OCI-LY1 (cell line): ENCODE data around the gene EFCAB10.
A peak's percentile ranks its signal among the peaks of the same experiment; 100 is the strongest.

ENCODE experiments used
- H2AFZ ChIP-seq: fragments of 200-600 bp; sonication (generic), shearing (Covaris generic); 2 replicates; pipeline ENCODE4 v1.6.0; 2014; ENCODE audit warnings: antibody characterized with exemption, mild to moderate bottlenecking, low read length
- H3F3A ChIP-seq: fragments of 200-600 bp; sonication (generic), shearing (Covaris generic); 2 replicates; pipeline ENCODE4 v1.6.0; 2014; ENCODE audit warnings: mild to moderate bottlenecking, antibody characterized with exemption, low read length, moderate library complexity; ENCODE audit not compliant: insufficient read depth
- H3K27ac ChIP-seq: fragments of 200-600 bp; sonication (generic); 2 replicates; pipeline ENCODE4 v1.5.1; 2014; ENCODE audit warnings: low read length, mixed run types, mild to moderate bottlenecking, low read depth; ENCODE audit not compliant: poor library complexity, severe bottlenecking
- H3K27me3 ChIP-seq: fragments of 200-600 bp; sonication (generic); 2 replicates; pipeline ENCODE4 v1.6.0; 2014; ENCODE audit warnings: antibody characterized with exemption, mild to moderate bottlenecking, low read length, moderate library complexity; ENCODE audit not compliant: insufficient read depth
- H3K36me3 ChIP-seq: fragments of 200-600 bp; sonication (generic); 2 replicates; pipeline ENCODE4 v1.6.1; 2014; ENCODE audit warnings: mild to moderate bottlenecking, antibody characterized with exemption, low read length, moderate library complexity, mixed read lengths; ENCODE audit not compliant: insufficient read depth
- H3K4me1 ChIP-seq: fragments of 200-600 bp; sonication (generic); 2 replicates; pipeline ENCODE4 v1.5.1; 2014; ENCODE audit warnings: mild to moderate bottlenecking, low read length, moderate library complexity; ENCODE audit not compliant: insufficient read depth, severe bottlenecking
- H3K4me2 ChIP-seq: fragments of 200-600 bp; sonication (generic), shearing (Covaris generic); 2 replicates; pipeline ENCODE4 v1.6.1; 2014; ENCODE audit warnings: low read length
- H3K4me3 ChIP-seq: fragments of 200-600 bp; sonication (generic); 2 replicates; pipeline ENCODE4 v1.5.1; 2014; ENCODE audit warnings: low read length, low read depth, mild to moderate bottlenecking, mixed read lengths; ENCODE audit not compliant: poor library complexity, severe bottlenecking
- H3K79me2 ChIP-seq: fragments of 200-600 bp; shearing (Covaris generic); 2 replicates; pipeline ENCODE4 v1.6.1; 2016; ENCODE audit warnings: mixed run types, low read length, mixed read lengths; ENCODE audit not compliant: insufficient read depth
- H3K9ac ChIP-seq: fragments of 200-600 bp; sonication (generic), shearing (Covaris generic); 2 replicates; pipeline ENCODE4 v1.6.1; 2014; ENCODE audit warnings: mild to moderate bottlenecking, low read length, mixed read lengths
- H3K9me2 ChIP-seq: fragments of 200-600 bp; sonication (generic), shearing (Covaris generic); 2 replicates; pipeline ENCODE4 v1.6.1; 2014; ENCODE audit warnings: low read depth, mild to moderate bottlenecking, low read length, mixed read lengths
- H3K9me3 ChIP-seq: fragments of 200-600 bp; shearing (Covaris generic); 2 replicates; pipeline ENCODE4 v1.6.1; 2014; ENCODE audit warnings: low read length, mixed read lengths
- H4K20me1 ChIP-seq: fragments of 200-600 bp; sonication (generic), shearing (Covaris generic); 2 replicates; pipeline ENCODE4 v1.6.0; 2016; ENCODE audit warnings: mild to moderate bottlenecking, low read length; ENCODE audit not compliant: insufficient read depth
- EZH2 ChIP-seq: fragments of 200-600 bp; sonication (generic), shearing (Covaris generic); IDR thresholded peaks from 2 replicates; pipeline ENCODE4 v1.8.0; 2017; ENCODE audit warnings: borderline replicate concordance, mixed run types, mild to moderate bottlenecking, antibody characterized with exemption, low read length, moderate library complexity, mixed read lengths
- TF ChIP-seq, protein P1 (sequence below): fragments of 200-600 bp; sonication (generic), shearing (Covaris generic); IDR thresholded peaks from 2 replicates; pipeline ENCODE4 v1.5.1; 2017; ENCODE audit warnings: mild to moderate bottlenecking, antibody characterized with exemption, low read length, moderate library complexity, mixed read lengths

EFCAB10 gene, protein sequence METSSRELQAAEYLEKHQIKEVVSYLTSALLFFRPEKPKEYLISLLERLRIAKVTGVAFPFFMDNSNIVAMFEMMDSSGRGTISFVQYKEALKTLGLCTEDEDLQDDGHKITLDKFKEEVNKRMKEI

DNA sequence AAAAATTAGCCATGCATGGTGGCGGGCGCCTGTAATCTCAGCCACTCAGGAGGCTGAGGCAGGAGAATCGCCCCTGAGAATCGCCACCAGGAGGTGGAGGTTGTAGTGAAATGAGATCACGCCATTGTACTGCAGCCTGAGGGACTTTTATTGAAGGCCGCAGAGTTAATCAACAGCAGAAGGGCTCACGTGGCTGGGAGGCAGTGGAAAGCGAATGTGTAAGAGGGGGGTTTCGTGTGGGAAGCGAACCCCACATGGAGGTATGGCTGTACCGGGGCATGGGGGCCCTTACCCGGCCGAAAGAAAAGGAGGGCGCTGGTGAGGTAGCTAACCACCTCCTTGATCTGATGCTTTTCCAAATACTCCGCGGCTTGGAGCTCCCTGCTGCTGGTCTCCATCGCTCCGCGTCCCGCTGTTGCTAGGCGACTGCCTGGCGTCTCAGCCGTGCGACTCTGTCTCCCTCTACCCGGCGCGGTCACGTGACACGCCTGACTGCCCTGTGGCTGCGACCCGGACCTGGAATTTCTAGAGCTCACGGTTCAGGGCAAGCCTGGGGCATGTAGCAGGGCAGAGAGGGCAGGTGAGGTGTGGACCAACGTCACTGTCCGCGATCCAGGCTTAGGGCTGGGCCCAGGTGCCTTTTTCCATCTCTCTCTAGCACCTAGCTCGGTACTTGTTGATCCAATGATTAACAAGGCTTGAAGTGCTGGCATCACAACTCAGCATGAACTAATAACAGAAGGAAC is at the start of gene EFCAB10:
Gene EFCAB10 (minus strand): TSS at position 428 of the 746 bp plus-strand sequence. CDS start 30 bp downstream, at position 398.
- Histone ChIP-seq H3K9me2 (no peaks in the 10 kb centered on the region), H3K36me3 (no peaks in the 10 kb centered on the region), H3K9me3 (no peaks in the 10 kb centered on the region), H3F3A (no peaks in the 10 kb centered on the region), H3K4me1 (peaks cover 11% of the 10 kb centered on the region), H3K27ac (no peak within 1 kb of the TSS), H3K4me3 (peak within 1 kb of the TSS; percentile 55), H2AFZ (no peak within 1 kb of the TSS), H3K79me2 (no peaks in the 10 kb centered on the region), H4K20me1 (no peaks in the 10 kb centered on the region), H3K27me3 (no peaks in the 10 kb centered on the region), H3K4me2 (peak within 1 kb of the TSS; percentile 61), H3K9ac (no peak within 1 kb of the TSS; the same call in 1 of the 2 replicates)
- TF ChIP-seq EZH2, result no peak
- TF ChIP-seq, protein P1, sequence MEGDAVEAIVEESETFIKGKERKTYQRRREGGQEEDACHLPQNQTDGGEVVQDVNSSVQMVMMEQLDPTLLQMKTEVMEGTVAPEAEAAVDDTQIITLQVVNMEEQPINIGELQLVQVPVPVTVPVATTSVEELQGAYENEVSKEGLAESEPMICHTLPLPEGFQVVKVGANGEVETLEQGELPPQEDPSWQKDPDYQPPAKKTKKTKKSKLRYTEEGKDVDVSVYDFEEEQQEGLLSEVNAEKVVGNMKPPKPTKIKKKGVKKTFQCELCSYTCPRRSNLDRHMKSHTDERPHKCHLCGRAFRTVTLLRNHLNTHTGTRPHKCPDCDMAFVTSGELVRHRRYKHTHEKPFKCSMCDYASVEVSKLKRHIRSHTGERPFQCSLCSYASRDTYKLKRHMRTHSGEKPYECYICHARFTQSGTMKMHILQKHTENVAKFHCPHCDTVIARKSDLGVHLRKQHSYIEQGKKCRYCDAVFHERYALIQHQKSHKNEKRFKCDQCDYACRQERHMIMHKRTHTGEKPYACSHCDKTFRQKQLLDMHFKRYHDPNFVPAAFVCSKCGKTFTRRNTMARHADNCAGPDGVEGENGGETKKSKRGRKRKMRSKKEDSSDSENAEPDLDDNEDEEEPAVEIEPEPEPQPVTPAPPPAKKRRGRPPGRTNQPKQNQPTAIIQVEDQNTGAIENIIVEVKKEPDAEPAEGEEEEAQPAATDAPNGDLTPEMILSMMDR, result no peak

DNA sequence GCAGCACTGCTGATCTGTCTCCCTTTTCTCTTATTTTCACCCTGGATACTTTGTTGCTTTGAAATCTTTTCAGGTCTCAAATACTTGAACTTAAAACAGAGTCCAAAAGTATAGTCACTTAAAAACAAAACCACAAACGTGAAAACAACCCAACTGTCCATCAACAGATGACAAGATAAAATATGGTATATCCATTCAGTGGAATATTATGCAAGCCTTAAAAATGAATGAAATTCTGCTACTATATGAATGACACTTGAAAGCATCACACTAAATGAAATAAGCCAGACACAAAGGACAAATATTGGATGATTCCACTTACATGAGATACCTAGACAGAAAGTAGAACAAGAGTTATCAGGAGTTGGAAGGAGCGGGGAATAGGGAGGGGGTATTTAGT is 44.7 kb upstream of the EFCAB10 start:
- no peak overlapping the region for H2AFZ ChIP-seq
- H3K4me2 ChIP-seq, result no peak overlapping the region
- no peak overlapping the region for H3K4me3 ChIP-seq
- H3F3A ChIP-seq, result no peaks in the 10 kb centered on the region
- H3K9me2 ChIP-seq, result no peaks in the 10 kb centered on the region
- no peaks in the 10 kb centered on the region for H4K20me1 ChIP-seq
- no peaks in the 10 kb centered on the region for H3K27me3 ChIP-seq
- no peaks in the 10 kb centered on the region for H3K79me2 ChIP-seq
- H3K9ac ChIP-seq, result no peak overlapping the region
- TF ChIP-seq, protein P1, result no peak
- no peak for TF ChIP-seq EZH2
- no peaks in the 10 kb centered on the region for H3K4me1 ChIP-seq
- H3K9me3 ChIP-seq, result peaks cover 6% of the 10 kb centered on the region
- H3K27ac ChIP-seq, result no peak overlapping the region
- H3K36me3 ChIP-seq, result no peaks in the 10 kb centered on the region

DNA sequence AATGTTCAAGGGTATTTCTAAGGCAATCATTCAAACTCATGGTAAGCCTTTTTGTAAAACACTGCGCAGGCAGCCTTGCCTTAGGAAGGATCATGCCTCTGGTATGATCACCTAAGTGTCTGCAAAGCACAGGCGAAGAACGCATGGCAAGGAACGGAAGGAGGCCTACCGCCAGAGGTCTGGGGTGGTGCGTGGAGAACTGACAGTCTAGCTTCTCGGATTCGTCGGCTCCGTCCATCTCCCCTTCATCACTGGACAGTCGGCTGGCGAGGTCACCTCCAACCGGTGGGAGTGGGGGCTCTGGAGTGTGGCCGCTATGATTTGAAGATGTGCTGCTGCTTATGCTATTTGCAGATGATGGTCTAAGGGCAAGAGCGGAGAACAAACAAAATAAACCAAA is 42.6 kb upstream of the EFCAB10 start:
- Histone ChIP-seq H3K4me3 (no peak overlapping the region), H3K4me2 (no peak overlapping the region), H3K27ac (no peak overlapping the region), H3K36me3 (no peaks in the 10 kb centered on the region), H3K27me3 (no peaks in the 10 kb centered on the region), H3K9me3 (peaks cover 6% of the 10 kb centered on the region), H3K9me2 (no peaks in the 10 kb centered on the region), H3K4me1 (no peaks in the 10 kb centered on the region), H2AFZ (no peak overlapping the region), H3K9ac (no peak overlapping the region), H3F3A (no peaks in the 10 kb centered on the region), H3K79me2 (no peaks in the 10 kb centered on the region), H4K20me1 (no peaks in the 10 kb centered on the region)
- TF ChIP-seq, protein P1, result no peak
- no peak for TF ChIP-seq EZH2
